Thyroid gland (tissue), 4 donors: Measurements from ENCODE around the gene HS6ST3. TPM values are rescaled to one million over a fixed set of nuclear protein-coding genes. Genes with fewer than 3 reads are reported as not detected.
A peak's percentile ranks its signal among the peaks of the same experiment; 100 is the strongest.

Experiments used
- DNase-seq, 2 donors: peaks; one replicate each; pipeline ENCODE4 v3.0.0-alpha.2; 2019
- H3K27ac ChIP-seq, 3 donors: fragments of 200-600 bp; sonication (generic); 1 replicate in 2 of 3; 2 replicates in 1 of 3; pipeline ENCODE4 v1.5.1; 2016 to 2019; ENCODE audit warnings: mild to moderate bottlenecking in 1 of 3, moderate library complexity in 1 of 3
- H3K27me3 ChIP-seq: fragments of 200-600 bp; sonication (generic); one replicate; pipeline ENCODE4 v1.5.1; 2019
- H3K36me3 ChIP-seq, 2 donors: fragments of 200-600 bp; sonication (generic); one replicate each; pipeline ENCODE4 v1.5.1; 2016 to 2019
- H3K4me1 ChIP-seq, 2 donors: fragments of 200-600 bp; sonication (generic); one replicate each; pipeline ENCODE4 v1.5.1; 2017 to 2019
- H3K4me3 ChIP-seq, 3 donors: fragments of 200-600 bp; sonication (generic); replicated peaks in 1 of 3; 1 replicate in 2 of 3; 2 replicates in 1 of 3; pipeline ENCODE4 v1.5.1; 2016; ENCODE audit warnings: mild to moderate bottlenecking in 1 of 3
- H3K9me3 ChIP-seq: fragments of 200-600 bp; sonication (generic); one replicate; pipeline ENCODE4 v1.5.1; 2017
- POLR2A ChIP-seq, 2 donors: fragments of 450-650 bp; IDR thresholded peaks; one replicate each; pipeline ENCODE4 v1.6.1; 2017; ENCODE audit warnings: antibody characterized with exemption in 2 of 2, mild to moderate bottlenecking in 2 of 2, moderate library complexity in 1 of 2
- WGBS, 2 donors: methylation state at CpG; one replicate each; pipeline ENCODE4 v1.1.5; 2017; 5-methylcytosine and 5-hydroxymethylcytosine counted together
- intact Hi-C: fragments of 100-400 bp; cut with DNase I; formaldehyde crosslinking; loops from one replicate; pipeline ENCODE4 v1.15.1; 2023
- total RNA-seq, 4 donors: library from RNA; depleted of rRNA; stranded (reverse); fragments of >200 nt; gene quantifications; one replicate each; pipeline ENCODE4 v1.2.3, GENCODE V29; 2016
- TF ChIP-seq, protein P1 (sequence below), 6 experiments: fragments of 200-600 bp in 3 of 6; fragments of 450-650 bp in 3 of 6; sonication (generic) in 3 of 6; IDR thresholded peaks; one replicate each; pipeline ENCODE4 v1.5.1; 2016 to 2019; ENCODE audit warnings: antibody characterized with exemption in 6 of 6, mild to moderate bottlenecking in 2 of 6, inconsistent platforms in 1 of 6, moderate library complexity in 1 of 6

Gene HS6ST3
- total RNA-seq, 4 donors from 2014 or later, result 2.0 to 5.8 (median 5.0) TPM

DNA sequence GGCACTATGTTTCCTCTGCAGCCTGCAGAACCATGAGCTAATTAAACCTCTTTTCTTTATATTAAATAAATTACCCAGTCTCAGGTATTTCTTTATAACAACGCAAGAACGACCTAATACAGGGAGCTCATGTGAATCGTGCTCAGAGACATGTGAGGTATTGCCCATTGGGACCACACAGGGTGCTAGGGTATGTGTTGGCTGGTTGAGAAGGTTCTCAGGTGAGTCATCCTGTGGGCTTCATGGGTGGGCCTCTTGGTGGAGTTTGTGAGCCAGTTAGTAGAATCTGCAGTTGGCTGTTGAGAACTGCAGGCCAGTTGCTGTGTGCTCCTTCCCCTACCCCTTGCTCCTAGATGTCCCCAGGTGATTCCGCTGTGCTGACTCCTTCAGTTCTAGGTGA is 163.0 kb downstream of the HS6ST3 start:
- Histone ChIP-seq H3K36me3 (no peaks in the 10 kb centered on the region), H3K4me3 (no peak overlapping the region), H3K27me3 (no peaks in the 10 kb centered on the region), H3K27ac (no peak overlapping the region), H3K9me3 (no peaks in the 10 kb centered on the region), H3K4me1 (no peaks in the 10 kb centered on the region)
- DNase-seq, result no peak
- no peak for TF ChIP-seq POLR2A (IDR thresholded peaks at IDR 0.05)
- TF ChIP-seq, protein P1, sequence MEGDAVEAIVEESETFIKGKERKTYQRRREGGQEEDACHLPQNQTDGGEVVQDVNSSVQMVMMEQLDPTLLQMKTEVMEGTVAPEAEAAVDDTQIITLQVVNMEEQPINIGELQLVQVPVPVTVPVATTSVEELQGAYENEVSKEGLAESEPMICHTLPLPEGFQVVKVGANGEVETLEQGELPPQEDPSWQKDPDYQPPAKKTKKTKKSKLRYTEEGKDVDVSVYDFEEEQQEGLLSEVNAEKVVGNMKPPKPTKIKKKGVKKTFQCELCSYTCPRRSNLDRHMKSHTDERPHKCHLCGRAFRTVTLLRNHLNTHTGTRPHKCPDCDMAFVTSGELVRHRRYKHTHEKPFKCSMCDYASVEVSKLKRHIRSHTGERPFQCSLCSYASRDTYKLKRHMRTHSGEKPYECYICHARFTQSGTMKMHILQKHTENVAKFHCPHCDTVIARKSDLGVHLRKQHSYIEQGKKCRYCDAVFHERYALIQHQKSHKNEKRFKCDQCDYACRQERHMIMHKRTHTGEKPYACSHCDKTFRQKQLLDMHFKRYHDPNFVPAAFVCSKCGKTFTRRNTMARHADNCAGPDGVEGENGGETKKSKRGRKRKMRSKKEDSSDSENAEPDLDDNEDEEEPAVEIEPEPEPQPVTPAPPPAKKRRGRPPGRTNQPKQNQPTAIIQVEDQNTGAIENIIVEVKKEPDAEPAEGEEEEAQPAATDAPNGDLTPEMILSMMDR (IDR thresholded peaks at IDR 0.05), result no peak
- 95 to 97% methylated on average over 4 of the region's 4 CpGs for WGBS, 2 donors
- intact Hi-C loops, result no loop called here

DNA sequence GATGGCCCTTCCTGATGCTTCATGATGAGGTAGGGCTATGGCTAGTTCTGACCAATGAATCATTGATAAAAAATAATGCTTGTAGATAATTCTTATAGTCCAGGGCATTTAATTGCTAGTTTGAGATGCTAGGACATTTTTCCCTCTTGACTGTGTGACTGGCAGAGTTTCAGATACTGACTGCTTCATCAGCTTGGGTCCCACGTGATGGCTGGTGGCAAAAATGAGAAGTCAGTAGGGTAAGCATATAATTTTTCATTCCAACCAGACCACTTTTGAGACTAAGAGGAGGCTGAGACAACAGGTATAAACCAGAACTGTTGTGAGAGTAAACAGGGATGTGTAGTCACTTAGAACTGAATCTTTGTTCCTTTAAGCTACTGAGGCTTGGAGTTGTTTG is 183.3 kb downstream of the HS6ST3 start:
- DNase-seq, result peak in 1 of 2 donors; percentile 4
- Histone ChIP-seq H3K9me3 (no peaks in the 10 kb centered on the region), H3K4me1 (peaks cover 0 to 3% of the 10 kb centered on the region in 2 donors), H3K4me3 (no peak overlapping the region), H3K27me3 (no peaks in the 10 kb centered on the region), H3K36me3 (no peaks in the 10 kb centered on the region), H3K27ac (no peak overlapping the region)
- 36 to 52% methylated on average over 1 of the region's 1 CpG for WGBS, 2 donors
- TF ChIP-seq POLR2A (IDR thresholded peaks at IDR 0.05), result no peak
- TF ChIP-seq, protein P1 (IDR thresholded peaks at IDR 0.05), result no peak
- intact Hi-C loops, result no loop called here

- H3K4me1 ChIP-seq, result peaks cover 0 to 3% of the 10 kb centered on the region in 2 donors
Observed at GRCh38 chr13:96274046-96274445, 184.1 kb downstream of the HS6ST3 start.

GRCh38 chr13:96279904-96280303 is 190.0 kb downstream of the HS6ST3 start:
- DNase-seq, result no peak
- Histone ChIP-seq H3K36me3 (no peaks in the 10 kb centered on the region), H3K27me3 (no peaks in the 10 kb centered on the region), H3K4me3 (no peak overlapping the region), H3K9me3 (no peaks in the 10 kb centered on the region), H3K27ac (no peak overlapping the region), H3K4me1 (no peaks in the 10 kb centered on the region)
- 90 to 93% methylated on average over 3 of the region's 3 CpGs for WGBS, 2 donors
- TF ChIP-seq, protein P1 (IDR thresholded peaks at IDR 0.05), result no peak
- TF ChIP-seq POLR2A (IDR thresholded peaks at IDR 0.05), result no peak
- intact Hi-C loops, result no loop called here

More at GRCh38 chr13:96274046-96274445, 184.1 kb downstream of the HS6ST3 start:
- DNase-seq, result no peak
- TF ChIP-seq POLR2A (IDR thresholded peaks at IDR 0.05), result no peak
- TF ChIP-seq, protein P1 (IDR thresholded peaks at IDR 0.05), result no peak
- Histone ChIP-seq H3K4me3 (no peak overlapping the region), H3K9me3 (no peaks in the 10 kb centered on the region), H3K27me3 (no peaks in the 10 kb centered on the region), H3K27ac (no peak overlapping the region), H3K36me3 (no peaks in the 10 kb centered on the region)
- intact Hi-C loops, result no loop called here
- WGBS, 2 donors, result 74 to 98% methylated on average over 2 of the region's 2 CpGs

DNA sequence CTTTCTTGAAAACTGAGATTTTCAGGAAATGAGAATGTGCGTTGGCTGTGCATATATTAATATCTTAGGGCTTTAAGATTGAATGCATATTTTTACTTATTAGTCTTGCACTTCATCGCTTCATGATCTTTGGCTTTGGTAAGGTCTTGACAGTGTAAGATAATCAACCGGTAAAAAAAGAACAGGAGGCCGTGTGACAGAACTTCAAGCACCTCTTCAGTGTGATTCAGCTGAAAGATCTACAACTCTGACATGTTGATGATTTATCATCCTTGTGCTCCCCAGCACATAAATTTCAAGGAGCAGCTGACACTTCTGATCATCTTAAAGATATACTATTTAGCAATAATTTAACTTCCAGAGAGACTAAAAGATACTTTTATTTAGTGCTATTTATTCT is 195.1 kb downstream of the HS6ST3 start:
- TF ChIP-seq, protein P1 (IDR thresholded peaks at IDR 0.05), result no peak
- TF ChIP-seq POLR2A (IDR thresholded peaks at IDR 0.05), result no peak
- Histone ChIP-seq H3K27ac (no peak overlapping the region), H3K4me3 (no peak overlapping the region), H3K4me1 (no peaks in the 10 kb centered on the region), H3K36me3 (no peaks in the 10 kb centered on the region), H3K27me3 (no peaks in the 10 kb centered on the region), H3K9me3 (no peaks in the 10 kb centered on the region)
- intact Hi-C loops, result no loop called here
- no peak for DNase-seq
- WGBS, 2 donors, result 63 to 68% methylated on average over 4 of the region's 4 CpGs
